Coronary artery (tissue), 2 donors: Measurements from ENCODE around the gene BNIP1.

Experiments
- DNase-seq: peaks from one replicate; pipeline ENCODE4 v3.0.0-alpha.2; 2017; ENCODE audit warnings: low spot score
- H3K27ac ChIP-seq, 2 donors: fragments of 200-600 bp; sonication (generic); one replicate each; pipeline ENCODE4 v1.5.1; 2016 to 2019
- H3K4me3 ChIP-seq: fragments of 200-600 bp; sonication (generic); 2 replicates; pipeline ENCODE4 v1.5.1; 2016; ENCODE audit warnings: mild to moderate bottlenecking, moderate library complexity
- TF ChIP-seq, protein P1 (sequence below): fragments of 200-600 bp; sonication (generic); IDR thresholded peaks from one replicate; pipeline ENCODE4 v1.5.1; 2019; ENCODE audit warnings: antibody characterized with exemption

Gene BNIP1

DNA sequence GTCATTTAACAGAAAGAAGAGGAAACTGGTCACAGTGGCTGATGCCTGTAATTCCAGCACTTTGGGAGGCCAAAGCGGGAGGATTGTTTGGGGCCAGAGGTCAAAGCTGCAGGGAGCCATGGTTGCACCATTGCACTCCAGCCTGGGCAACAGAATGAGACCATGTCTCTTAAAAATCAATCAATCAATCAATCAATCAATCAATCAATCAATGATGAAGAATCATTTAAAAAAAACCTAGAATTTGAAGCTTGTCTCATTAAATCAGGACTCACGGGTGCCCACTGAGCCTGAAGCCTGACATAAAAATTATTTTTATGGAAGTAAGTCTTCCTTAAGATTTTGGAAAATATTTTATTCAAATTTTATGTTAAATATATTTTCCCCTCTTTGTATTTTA lies 43.9 kb downstream of the BNIP1 start:
- DNase-seq: no peak
- no peak overlapping the region for H3K27ac ChIP-seq
- TF ChIP-seq, protein P1, sequence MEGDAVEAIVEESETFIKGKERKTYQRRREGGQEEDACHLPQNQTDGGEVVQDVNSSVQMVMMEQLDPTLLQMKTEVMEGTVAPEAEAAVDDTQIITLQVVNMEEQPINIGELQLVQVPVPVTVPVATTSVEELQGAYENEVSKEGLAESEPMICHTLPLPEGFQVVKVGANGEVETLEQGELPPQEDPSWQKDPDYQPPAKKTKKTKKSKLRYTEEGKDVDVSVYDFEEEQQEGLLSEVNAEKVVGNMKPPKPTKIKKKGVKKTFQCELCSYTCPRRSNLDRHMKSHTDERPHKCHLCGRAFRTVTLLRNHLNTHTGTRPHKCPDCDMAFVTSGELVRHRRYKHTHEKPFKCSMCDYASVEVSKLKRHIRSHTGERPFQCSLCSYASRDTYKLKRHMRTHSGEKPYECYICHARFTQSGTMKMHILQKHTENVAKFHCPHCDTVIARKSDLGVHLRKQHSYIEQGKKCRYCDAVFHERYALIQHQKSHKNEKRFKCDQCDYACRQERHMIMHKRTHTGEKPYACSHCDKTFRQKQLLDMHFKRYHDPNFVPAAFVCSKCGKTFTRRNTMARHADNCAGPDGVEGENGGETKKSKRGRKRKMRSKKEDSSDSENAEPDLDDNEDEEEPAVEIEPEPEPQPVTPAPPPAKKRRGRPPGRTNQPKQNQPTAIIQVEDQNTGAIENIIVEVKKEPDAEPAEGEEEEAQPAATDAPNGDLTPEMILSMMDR: no peak
- no peak overlapping the region for H3K4me3 ChIP-seq

GRCh38 chr5:173191015-173191414 lies 46.7 kb downstream of the BNIP1 start:
- TF ChIP-seq, protein P1: no peak
- H3K4me3 ChIP-seq: no peak overlapping the region
- DNase-seq: no peak

GRCh38 chr5:173191561-173191960 lies 47.2 kb downstream of the BNIP1 start:
- no peak for DNase-seq
- H3K4me3 ChIP-seq: no peak overlapping the region
- TF ChIP-seq, protein P1: no peak
- no peak overlapping the region for H3K27ac ChIP-seq

More at GRCh38 chr5:173191015-173191414, 46.7 kb downstream of the BNIP1 start:
- H3K27ac ChIP-seq: no peak overlapping the region

DNA sequence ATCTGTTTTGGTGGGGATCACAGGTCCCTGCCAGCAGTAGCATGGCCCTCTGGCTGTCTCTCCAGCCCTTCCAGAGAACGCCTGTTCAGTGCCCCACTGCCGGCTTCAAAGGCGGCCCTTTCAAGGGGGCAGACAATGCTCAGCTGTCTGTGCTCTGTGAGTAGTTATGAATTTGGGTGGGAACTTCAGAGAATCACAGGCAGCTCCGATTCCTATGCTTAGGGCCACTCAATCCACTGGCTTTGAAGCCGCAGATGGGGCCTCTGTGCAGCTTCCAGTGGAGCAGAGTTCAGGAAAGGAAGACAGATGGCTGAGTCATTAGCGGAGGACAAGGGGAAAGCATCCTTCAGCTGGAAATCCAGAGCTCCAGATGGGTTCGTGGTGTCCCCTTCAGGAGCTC lies 48.2 kb downstream of the BNIP1 start:
- Histone ChIP-seq H3K27ac (no peak overlapping the region), H3K4me3 (no peak overlapping the region)
- TF ChIP-seq, protein P1: no peak
- DNase-seq: no peak

- no peak overlapping the region for H3K4me3 ChIP-seq
- no peak overlapping the region for H3K27ac ChIP-seq
- TF ChIP-seq, protein P1: no peak
- DNase-seq: no peak
These were observed 52.0 kb downstream of the BNIP1 start for GRCh38 chr5:173196133-173196952.

DNA sequence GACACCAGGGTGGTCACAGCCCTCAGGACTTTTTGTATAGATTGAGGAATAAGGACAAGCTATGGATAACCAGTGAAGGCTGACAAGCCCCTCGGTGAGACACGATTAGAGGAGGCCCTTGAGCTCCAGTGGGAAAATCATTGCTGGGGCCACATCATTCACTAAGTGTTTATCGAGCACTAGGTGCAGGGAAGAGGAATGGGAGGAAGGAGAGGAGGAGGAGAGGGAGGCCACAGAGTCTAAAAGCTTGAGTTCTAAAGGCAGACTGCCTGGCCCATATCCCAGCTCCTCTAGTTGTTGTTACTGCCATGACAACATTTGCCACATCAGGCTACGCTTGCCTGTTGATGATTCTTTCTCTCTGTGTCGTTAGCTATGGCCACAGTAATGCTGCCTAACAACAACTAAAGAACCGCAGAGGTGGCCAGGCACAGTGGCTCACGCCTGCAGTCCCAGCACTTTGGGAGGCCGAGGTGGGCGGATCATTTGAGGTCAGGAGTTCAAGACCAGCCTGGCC lies 53.1 kb downstream of the BNIP1 start:
- DNase-seq: no peak
- no peak overlapping the region for H3K27ac ChIP-seq
- TF ChIP-seq, protein P1: no peak
- no peak overlapping the region for H3K4me3 ChIP-seq

GRCh38 chr5:173198049-173198448 lies 53.7 kb downstream of the BNIP1 start:
- DNase-seq: no peak
- no peak overlapping the region for H3K4me3 ChIP-seq
- TF ChIP-seq, protein P1: no peak
- H3K27ac ChIP-seq: no peak overlapping the region
